GM18507 (cell line): ENCODE data around the gene NCK2.

ENCODE experiments used
- DNase-seq: peaks from one replicate; pipeline ENCODE4 v3.0.0; 2011; ENCODE audit warnings: low read depth; ENCODE audit not compliant: insufficient read length; ENCODE audit errors: extremely low spot score
- FAIRE-seq: peaks from 2 replicates; lab custom pipeline; 2011; peaks lifted over from hg19 to GRCh38; lab: Jason Lieb, UNC

NCK2 gene

DNA sequence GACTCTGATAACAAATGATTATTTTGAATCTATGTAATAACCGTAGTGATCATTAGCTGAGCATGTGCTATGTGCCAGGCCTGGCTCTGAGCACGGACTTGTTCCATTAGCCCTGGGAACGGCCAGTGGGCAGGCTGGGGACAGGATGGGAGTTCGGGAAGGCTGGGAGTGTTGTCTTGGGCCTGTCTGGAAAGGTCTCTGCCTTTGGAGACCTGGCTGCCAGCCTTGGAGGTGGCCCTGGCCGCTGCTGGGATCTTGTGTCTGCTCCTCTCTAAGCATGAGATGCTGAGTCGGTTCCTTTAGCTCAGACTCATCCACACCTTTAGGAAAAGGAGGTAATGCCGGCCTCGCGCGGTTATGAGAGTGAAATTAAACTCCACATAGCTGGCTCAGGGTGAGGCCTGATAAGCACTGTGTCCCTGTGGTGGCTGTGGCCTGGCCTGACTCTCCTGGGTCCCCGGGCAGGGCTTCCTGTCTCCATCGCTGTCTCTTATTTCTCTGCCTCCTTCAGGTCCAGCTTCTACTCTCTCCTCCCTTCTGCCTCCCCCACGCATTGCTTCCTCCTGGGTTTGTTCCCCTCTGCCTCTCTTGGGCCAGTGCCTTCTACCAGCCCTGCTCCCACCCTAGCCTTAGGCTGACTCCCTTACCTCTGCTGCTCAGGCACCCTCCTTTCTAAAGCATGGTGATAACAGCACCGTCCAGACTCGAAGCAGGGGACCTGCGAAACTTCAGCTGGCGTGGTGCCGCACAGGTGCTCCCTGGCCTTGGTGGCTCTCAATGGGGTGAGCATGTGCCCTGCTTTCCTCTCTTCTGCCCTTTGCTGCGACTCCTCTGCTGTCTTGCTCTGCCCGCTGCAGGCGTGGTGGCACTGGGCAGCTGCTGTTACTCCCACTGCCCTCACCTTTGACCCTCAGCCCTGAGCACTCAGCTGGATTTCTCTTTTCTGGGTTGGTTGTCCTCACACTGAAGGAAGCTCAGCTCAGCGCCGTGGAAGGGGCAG is 41.8 kb downstream of the NCK2 start:
- DNase-seq (no peak), FAIRE-seq (no peak)

DNA sequence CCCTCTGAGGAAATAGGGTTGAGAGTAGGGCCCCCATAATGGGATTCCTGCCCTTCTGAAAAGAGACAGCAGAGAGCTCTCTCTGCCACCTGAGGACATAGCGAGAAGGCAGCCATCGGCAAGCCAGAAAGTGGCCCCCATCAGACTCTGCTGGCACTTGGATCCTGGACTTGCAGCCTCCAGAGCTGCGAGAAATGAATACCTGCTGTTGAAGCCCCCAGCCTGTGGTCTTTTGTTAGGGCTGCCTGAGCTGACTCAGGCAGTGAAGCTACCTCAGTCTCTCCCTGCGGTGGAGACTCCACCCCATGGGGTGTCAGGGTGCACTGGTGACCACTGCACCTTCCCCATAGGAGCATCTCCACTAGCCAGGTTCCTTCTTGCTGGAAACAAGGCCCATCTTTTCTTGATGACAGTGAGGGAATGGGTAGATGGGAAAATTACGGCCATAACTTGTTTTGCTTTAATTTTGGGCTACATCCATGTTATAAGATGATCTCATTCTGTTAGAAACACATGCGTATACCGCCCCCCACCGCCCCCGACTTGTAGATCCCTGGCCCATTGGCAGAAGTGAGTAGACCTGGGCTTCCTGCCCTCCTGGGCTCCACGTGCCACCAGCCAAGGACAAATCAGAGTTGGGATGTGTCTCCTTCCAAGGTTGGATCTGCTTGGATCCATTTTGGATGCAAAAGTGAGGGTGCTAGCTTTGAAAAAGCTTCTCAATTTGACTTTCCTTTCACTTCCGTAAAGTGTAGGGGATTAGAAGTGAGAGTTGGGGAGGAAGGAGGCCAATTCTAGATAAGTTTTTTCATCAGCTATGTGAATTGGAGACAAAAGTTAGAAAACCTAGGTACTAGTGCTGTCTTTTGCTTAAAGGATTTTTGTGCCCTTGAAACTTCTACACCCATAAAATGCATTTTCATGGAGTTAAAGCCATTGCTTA is 42.9 kb downstream of the NCK2 start:
- peak; percentile 65 for FAIRE-seq
- DNase-seq, result no peak

DNA sequence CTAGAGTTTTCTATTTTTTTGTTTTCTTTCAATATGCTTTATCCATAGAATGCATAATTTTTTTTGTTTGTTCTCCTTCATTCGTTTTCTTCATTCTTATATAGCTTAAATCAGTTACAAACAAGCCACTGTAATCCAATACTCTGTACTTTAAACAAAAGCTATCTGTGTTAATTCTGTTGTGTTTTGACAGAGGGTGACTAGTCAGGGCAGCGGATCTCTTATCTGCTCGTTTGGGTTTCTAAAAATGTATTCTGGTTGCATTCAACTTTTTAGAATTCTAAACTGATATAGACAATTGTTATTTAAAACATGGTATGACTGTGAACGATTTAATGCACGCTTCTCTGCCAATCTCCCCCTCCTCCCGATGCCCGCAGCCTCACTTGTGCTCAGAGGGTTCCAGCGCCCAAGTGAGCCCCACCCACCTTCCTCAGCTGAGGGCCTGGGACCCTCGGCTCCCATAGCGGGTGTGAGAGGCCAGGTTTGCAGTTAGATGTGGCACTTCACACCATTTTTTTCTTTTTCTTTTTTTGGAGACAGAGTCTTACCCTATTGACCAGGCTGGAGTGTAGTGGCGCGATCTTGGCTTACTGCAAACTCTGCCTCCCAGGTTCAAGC is 44.1 kb downstream of the NCK2 start:
- DNase-seq, result no peak
- FAIRE-seq, result no peak

DNA sequence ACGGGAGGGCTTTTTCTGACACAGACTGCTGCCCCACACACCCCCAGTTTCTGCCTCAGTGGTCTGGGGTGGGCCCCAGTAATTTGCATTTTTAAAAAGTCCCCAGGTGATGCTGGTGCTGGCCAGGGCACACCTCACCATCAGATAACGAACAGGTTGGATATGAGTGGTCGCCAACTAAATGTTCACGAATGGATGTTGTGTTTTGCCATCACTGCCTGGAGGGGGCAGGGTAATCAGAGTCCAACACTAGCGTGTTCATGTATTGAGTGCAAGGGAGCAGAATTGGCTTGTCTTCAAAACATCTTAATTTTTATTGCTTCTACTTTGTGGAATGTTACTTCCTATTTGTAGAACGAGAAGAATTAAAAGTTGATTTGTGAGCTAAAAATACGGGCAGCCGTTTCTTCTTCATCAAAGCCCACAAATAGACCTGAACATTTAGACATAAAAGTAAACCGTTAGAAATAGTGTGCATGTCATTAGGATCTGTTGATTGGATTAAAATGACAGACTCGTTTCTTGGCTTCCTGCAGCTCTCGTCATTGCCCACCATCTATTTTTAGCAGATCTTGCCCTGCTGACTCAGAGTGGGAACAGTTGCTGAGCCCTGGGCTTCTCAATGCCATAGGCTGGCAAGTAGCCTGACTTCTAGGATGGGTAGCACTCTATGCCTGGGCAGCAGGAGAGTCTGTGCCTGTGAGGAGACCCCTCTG is 45.2 kb downstream of the NCK2 start:
- peak; percentile 50 for DNase-seq
- FAIRE-seq, result peak; percentile 48

DNA sequence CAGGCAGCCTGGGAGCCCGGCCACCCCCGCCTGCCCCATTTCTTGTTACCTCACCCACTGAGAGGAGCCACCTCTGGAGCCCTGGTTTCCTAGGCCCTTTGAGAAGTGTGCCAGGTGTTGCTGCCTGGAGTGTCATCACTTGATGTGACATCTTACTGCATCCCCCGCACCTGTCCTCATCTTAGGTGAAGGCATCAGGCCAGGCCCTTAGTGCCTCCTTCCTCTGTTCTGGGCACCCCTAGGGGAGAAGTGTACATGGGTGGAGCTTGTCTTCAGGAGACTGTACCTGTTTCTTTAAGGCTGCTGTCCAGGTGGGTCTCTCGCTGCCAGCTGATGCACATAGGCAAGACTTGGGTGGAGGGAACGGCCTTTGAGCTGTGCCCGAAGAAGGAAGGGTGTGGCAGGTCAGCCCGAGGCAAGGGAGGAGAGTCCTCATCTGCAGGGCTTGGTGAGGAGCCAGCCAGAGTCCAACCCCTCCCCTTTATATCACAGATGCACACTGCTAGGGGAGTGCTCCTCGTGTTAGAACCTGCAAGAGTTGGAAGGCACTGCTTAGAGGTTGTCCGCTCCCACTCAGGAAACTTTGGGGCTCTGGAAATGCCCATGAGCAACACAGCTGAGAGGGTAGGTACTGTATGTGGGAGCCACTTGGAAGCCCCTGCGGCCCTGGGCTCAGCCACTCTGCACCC is 45.9 kb downstream of the NCK2 start:
- FAIRE-seq (no peak), DNase-seq (no peak)

DNA sequence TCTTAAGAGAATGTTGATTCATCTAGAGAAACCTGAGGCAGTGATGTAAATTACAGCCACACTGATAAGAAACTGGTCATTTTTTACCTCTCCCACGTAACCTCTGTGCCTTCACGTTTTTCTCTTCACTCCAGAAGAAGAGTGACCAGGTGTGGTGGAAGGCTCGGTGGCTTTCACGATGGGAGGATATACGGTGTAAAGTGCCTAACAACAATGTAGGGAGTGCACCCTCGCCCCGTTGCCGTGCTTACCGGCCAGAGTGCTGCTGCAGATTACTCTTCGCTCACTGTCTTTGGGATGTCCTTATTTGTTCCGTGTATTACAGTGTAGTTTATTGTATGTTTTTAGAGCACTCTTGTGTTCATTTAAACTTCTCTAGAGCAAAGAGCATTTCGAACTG is 46.5 kb downstream of the NCK2 start:
- FAIRE-seq, result no peak
- no peak for DNase-seq

DNA sequence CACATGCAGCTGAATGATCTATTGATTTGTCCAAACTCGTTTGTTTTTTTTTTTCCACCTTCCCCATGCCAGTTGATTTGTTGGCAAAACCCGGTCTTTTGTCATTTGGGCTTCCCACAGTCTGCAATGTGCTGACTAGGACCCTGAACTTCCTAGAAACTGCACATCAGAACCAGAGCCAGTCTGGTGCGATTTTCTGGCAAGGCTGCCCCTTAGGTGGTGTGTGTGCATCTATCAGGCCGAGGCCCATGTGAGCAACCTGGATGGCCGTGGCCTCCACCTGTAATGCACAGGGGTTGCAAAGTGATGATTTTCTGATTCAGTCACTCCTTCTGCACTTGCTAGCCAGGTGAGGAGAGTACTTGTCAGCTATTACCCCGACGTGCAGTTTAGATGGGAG is 47.8 kb downstream of the NCK2 start:
- no peak for DNase-seq
- no peak for FAIRE-seq

DNA sequence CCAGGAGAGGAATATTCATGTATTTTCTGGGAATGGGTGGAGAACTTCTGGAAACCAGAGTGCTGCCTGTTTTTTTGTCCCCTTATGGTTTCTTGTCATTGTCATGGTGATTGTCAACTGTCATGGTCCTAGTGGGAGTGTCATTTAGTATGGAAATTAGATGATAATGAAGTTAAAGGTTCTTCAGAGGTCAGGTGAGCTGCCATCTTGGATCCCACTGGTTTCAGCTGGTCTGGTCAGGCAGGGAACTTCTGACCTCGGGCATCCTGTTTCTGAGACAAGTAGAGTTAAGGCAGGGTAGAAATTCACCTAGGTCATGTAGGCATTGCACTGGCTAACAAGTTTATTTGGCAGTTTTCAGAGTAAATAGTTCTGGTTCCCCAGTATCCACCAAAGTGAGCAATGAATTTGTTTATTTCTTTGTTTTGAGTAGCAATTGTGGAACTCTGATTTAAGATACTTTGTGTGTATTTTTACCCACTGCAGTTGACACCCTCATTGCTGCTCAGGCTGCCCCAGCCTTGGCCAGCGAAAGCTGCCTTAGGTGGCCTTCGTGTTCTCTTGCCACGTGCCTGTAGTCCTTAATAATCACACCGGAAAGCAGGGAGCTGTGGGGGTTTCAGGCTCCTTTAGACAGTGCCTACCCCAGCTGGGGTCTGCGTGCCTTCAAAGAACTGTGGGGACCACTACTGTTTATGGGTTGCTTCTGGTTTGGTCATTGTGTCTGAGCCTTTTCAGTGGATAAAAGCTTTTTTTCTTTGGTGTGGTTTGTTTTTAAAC is 48.7 kb downstream of the NCK2 start:
- no peak for FAIRE-seq
- DNase-seq, result no peak

DNA sequence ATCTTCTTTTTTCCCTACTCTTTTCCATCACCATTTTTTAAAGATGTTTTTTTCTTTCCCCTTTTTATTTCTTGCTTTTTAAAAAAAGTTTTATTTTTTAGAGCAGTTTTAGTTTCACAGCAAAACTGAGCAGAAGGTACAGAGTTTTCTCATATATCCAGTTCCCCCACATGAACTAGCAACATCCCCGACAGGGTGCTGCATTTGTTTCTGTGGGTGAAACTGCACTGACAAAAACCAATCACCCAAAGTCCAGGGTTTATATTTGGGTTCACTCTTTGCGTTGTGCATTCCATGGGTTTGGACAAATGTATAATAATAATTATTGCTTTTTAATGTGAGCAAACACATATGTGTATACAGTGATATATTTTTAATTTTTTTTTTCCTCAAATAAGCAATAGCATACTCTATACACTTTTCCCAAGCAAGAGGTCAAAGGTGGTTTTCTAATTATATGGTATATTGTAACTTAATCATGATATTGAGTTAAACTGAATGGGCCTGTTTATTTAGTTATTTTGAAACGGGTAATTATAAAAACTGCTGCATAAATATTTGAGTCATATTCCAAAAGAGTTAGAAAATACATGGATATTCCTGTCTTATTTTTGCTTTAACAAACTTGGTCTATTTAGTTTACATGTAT is 50.3 kb downstream of the NCK2 start:
- FAIRE-seq (peak; percentile 77), DNase-seq (no peak)

DNA sequence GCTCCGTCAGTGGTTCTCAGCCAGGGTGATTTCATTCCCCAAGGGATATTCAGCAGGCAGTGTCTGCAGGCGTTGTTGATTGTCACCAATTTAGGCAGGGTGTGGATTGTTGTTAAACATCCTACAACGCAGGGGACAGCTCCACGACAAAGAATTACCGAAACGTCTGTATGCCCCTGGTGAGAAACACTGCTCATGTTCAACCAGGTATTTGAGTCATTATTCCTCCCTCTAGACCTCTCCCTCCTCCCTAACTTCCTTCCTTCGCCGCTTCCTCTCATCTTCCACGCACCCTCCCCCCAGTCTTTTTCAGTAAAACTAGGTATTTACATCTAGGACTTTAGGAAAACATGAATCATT is 50.8 kb downstream of the NCK2 start:
- FAIRE-seq (peak; percentile 36), DNase-seq (no peak)

DNA sequence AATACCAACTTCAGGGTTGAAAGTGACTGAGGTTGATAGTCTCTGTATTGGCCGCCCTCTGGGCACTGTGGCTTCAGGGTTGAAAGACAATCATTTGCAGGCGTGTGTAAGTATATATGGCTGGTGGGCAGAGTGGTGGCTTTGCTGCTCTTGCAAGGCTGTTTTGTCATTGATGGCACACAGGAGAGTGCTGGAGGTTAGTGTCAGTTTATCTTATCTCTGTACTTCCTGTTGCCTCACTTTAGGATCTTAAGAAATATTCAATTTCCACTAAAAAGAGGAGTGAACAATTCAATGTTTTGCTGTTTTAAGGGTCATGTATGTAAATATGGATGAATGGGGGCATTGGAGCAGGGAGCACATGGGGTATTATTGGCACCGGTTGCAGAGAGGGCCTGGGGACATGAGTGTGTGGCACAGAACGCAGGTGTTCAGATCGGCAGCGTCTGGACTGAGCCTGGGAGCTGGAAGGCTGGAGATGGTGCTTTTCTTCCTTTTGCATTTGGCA is 51.5 kb downstream of the NCK2 start:
- peak; percentile 77 for FAIRE-seq
- no peak for DNase-seq

DNA sequence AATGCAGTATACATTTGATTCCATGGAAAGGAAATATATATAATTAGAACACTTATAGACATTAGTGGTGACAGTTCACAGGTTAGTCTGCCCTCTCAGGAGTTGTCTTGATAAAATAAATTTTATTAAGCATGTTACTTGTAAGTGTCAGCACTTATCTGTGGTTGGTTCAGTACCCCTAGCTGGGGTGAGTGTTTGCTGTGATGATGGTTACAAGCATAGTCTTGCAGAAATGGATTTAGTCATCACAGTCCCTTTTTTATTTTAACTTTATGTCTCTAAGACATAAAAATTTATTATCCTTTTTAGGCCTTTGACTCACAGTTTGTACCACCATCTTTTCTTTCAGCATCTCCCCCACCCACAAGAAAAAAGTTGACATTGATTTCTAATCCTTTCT is 52.1 kb downstream of the NCK2 start:
- FAIRE-seq (no peak), DNase-seq (no peak)

DNA sequence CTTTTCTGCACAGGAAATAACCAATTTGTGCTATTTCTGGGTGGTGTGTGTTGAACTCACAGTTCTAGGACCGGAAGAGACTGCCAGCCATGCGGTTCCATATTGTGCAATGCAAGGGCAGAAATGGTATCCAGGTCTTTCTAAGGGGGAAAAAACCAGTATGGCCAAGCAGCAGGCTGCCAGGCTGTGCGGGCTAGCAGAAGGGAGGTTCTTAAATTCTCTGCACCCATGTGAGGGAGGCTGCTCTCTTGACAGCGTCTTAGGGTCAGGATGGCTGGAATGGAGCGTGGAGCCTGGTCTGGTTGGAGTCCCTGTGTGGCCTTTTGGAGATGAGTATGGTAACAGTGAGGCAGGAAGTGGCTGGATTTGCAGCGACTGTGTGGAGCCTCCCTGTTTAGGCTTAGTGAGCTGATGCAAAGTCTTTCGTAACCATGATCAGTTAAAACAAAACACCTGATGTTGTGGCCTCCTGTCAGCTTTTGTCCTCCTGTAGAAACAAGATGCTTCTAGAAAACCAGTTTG is 52.6 kb downstream of the NCK2 start:
- FAIRE-seq (peak; percentile 82), DNase-seq (no peak)

DNA sequence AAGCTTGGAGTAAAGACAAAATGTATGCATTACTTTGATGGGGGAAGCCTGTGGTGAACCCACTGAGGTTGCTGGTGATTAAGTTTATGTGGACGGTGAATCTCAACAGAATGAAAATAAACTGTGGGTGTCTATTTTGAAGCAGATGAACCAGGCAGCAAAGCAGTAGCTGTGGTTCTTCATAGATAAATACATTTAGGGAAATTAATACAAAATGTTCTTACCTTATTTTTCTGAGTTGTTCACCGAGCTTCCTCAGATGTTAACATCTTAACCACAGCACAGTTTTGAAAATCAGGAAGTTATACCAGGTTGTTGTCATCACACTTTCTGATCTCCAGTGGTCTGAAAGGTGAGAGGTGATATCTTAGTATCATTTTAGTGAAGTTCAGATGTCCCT is 53.9 kb downstream of the NCK2 start:
- FAIRE-seq (peak; percentile 82), DNase-seq (no peak)

DNA sequence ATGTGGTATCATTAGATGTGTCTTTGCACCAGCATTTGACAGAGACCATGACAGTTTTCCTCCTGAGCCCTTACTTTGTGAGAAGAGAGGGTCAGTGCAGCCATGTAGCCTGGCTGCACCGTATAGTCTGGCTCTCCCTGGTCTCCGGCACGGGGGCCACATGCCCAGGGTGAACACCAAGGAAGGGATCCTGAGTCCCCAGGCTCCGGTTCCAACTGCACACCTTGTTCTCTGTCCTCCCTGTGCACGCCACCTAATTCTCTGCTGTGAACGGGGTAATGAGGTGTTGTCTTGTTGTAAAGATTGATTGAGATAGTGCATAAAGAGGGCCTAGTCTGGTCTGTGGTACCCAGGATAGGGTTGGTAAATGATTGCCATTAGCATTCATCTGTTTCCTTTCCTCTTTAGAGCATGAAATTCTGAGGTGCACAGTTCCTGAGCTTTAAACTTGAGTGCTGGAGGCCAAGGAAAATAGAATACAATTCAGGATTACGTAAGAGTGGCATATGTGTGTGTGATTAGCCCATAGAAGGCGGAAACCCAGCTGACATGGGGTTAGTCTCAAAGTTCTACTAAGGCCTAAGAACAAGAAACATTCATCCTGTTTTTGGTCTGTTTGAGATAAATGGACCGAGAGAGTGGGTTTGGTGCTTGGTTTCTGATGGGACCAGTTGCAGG is 55.5 kb downstream of the NCK2 start:
- no peak for DNase-seq
- FAIRE-seq, result peak; percentile 50

DNA sequence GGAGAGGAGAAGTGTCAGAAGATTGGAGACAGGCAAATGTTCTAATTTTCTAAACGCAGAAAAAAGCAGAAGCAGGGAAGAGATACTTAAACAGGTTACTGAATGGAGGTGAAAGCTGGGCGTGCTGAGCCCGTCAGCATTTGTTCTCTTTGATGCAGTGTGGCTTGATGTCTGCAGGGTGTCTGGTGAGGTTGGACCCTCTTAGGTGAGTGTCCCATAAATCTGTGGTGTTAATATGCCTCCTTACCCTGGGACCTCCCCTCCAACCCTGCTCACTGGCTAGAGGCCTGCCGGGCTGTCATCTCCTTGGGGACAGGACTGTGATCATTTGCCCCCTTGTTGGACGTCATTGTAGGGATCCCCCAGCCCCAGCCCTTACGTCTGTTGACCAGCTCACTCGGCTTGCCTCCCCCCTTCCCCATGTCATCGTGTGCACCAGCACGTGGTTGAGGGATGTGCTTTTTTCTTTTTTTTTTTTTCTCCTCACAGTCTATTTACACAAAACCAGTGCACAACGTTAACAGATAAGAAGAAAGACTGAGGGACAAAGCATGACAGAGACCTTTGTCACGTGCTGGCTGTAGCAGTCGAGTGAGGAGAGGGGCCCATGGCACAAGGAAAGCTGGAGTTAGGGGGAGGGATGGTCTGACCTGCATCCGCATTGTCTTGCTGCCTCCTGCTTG is 56.4 kb downstream of the NCK2 start:
- DNase-seq, result no peak

More for the DNA sequence above, 56.4 kb downstream of the NCK2 start:
- peak; percentile 29 for FAIRE-seq
